ENCODE data around the gene SRSF7.
"Not testable (repeated sequence)": the region's sequence is repeated elsewhere in the genome, so short reads cannot be mapped to it uniquely, and the experiment has no call there.

The SRSF7 gene

GRCh38 chr2:38731684-38732221 is 19.4 kb downstream of the SRSF7 start:
- DNase-seq (ENCODE audit: low read depth): no peak

- no peak for DNase-seq (ENCODE audit: low read depth)
Observed at GRCh38 chr2:38731090-38731489, 20.1 kb downstream of the SRSF7 start.

- no peak for DNase-seq (ENCODE audit: low read depth)
Observed at GRCh38 chr2:38728694-38729093, 22.5 kb downstream of the SRSF7 start.

- no peak for DNase-seq (ENCODE audit: low read depth)
Observed at GRCh38 chr2:38727661-38728060, 23.5 kb downstream of the SRSF7 start.

GRCh38 chr2:38723173-38723572 is 28.0 kb downstream of the SRSF7 start:
- no peak for DNase-seq (ENCODE audit: low read depth)

GRCh38 chr2:38722271-38723061 is 28.7 kb downstream of the SRSF7 start:
- no peak for DNase-seq (ENCODE audit: low read depth)

- peak; percentile 100 for DNase-seq (ENCODE audit: low read depth)
Observed at GRCh38 chr2:38720613-38721241, 30.4 kb downstream of the SRSF7 start.

- no peak for DNase-seq (ENCODE audit: low read depth)
Observed at GRCh38 chr2:38719706-38720105, 31.5 kb downstream of the SRSF7 start.

- no peak for DNase-seq (ENCODE audit: low read depth)
Observed at GRCh38 chr2:38718601-38719000, 32.6 kb downstream of the SRSF7 start.

GRCh38 chr2:38716185-38716584 is 35.0 kb downstream of the SRSF7 start:
- peak; percentile 97 for DNase-seq (ENCODE audit: low read depth)

GRCh38 chr2:38714941-38715340 is 36.2 kb downstream of the SRSF7 start:
- not testable (repeated sequence) for DNase-seq (ENCODE audit: low read depth)

GRCh38 chr2:38713338-38713737 is 37.8 kb downstream of the SRSF7 start:
- DNase-seq (ENCODE audit: low read depth): no peak

- DNase-seq (ENCODE audit: low read depth): no peak
Observed at GRCh38 chr2:38712871-38713270, 38.3 kb downstream of the SRSF7 start.

- DNase-seq (ENCODE audit: low read depth): no peak
Observed at GRCh38 chr2:38712413-38712812, 38.7 kb downstream of the SRSF7 start.

- DNase-seq (ENCODE audit: low read depth): no peak
Observed at GRCh38 chr2:38711558-38711957, 39.6 kb downstream of the SRSF7 start.

- DNase-seq (ENCODE audit: low read depth): no peak
Observed at GRCh38 chr2:38709567-38710194, 41.5 kb downstream of the SRSF7 start.

GRCh38 chr2:38708900-38709566 is 42.1 kb downstream of the SRSF7 start:
- no peak for DNase-seq (ENCODE audit: low read depth)

GRCh38 chr2:38708491-38708890 is 42.7 kb downstream of the SRSF7 start:
- not testable (repeated sequence) for DNase-seq (ENCODE audit: low read depth)

- no peak for DNase-seq (ENCODE audit: low read depth)
Observed at GRCh38 chr2:38706846-38707345, 44.3 kb downstream of the SRSF7 start.

- DNase-seq (ENCODE audit: low read depth): no peak
Observed at GRCh38 chr2:38704664-38705063, 46.5 kb downstream of the SRSF7 start.

GRCh38 chr2:38703336-38703735 is 47.8 kb downstream of the SRSF7 start:
- peak; percentile 69 for DNase-seq (ENCODE audit: low read depth)

- peak; percentile 91 for DNase-seq (ENCODE audit: low read depth)
Observed at GRCh38 chr2:38702413-38702812, 48.7 kb downstream of the SRSF7 start.
